ENCODE results near the gene RUBCN.
A peak's percentile ranks its signal among the peaks of the same experiment; 100 is the strongest.
"Not testable (repeated sequence)": the region's sequence is repeated elsewhere in the genome, so short reads cannot be mapped to it uniquely, and the experiment has no call there.

The RUBCN gene

GRCh38 chr3:197749315-197749600, 12.6 kb upstream of the RUBCN start:
- ATAC-seq (replicated peaks): peak; percentile 52
- Mint-ChIP-seq H3K27me3 (no peaks in the 10 kb centered on the region), H3K4me1 (ENCODE audit: low read depth in 2 of 2) (peaks cover 28 to 37% of the 10 kb centered on the region in 2 donors), H3K4me3 (peak overlapping the region; percentile 95 to 99), H3K36me3 (ENCODE audit: insufficient read depth) (peaks cover 22% of the 10 kb centered on the region), H3K27ac (peak overlapping the region; percentile 71 to 95), H3K9me3 (no peaks in the 10 kb centered on the region)
- DNase-seq: no peak

DNA sequence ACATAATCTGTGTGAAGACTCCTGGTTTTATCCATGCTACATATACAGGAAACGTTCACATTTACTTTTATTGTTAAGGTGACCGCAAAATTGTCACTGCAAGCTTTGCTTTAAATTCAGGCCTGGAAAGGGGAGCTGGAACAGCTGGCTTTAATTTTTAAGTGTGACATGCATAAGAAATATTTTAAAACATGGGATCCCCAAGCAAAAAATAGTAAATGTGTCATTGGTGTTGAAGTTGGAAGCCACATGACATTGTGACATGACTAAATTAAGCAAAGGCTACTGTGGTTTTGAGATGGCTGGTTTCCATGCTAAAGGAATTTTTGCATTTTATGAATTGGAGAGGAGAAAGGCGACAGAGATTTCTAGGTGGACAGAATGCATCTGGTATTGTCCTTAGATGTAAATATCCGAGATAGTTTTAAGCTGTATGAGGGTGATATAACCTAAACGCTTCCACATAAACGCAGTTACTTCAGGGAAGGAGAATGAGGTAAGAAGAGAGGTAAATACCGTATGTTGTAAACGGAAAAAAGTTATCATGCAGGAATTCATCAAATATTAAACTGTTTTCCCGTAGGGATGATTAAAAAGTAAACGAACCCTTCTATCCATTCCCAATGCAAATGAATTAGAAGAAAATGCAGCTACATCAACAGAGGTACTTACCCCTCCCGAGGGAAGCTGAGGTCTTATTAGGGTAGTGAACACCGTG, 12.1 kb upstream of the RUBCN start:
- H3K36me3 Mint-ChIP-seq (ENCODE audit: insufficient read depth): peaks cover 22% of the 10 kb centered on the region
- no peaks in the 10 kb centered on the region for H3K27me3 Mint-ChIP-seq
- DNase-seq: no peak
- peak overlapping the region; percentile 95 to 99 for H3K4me3 Mint-ChIP-seq
- ATAC-seq (replicated peaks): no peak
- peak overlapping the region; percentile 71 to 95 for H3K27ac Mint-ChIP-seq
- H3K9me3 Mint-ChIP-seq: no peaks in the 10 kb centered on the region
- H3K4me1 Mint-ChIP-seq (ENCODE audit: low read depth in 2 of 2): peaks cover 28 to 32% of the 10 kb centered on the region in 2 donors

GRCh38 chr3:197746801-197747237, 10.1 kb upstream of the RUBCN start:
- ATAC-seq (replicated peaks) (no peak), DNase-seq (no peak)
- Mint-ChIP-seq H3K9me3 (no peaks in the 10 kb centered on the region), H3K4me3 (no peak overlapping the region), H3K27me3 (no peaks in the 10 kb centered on the region), H3K4me1 (ENCODE audit: low read depth in 2 of 2) (peaks cover 17 to 20% of the 10 kb centered on the region in 2 donors), H3K27ac (no peak overlapping the region), H3K36me3 (ENCODE audit: insufficient read depth) (peaks cover 22% of the 10 kb centered on the region)

- ATAC-seq (replicated peaks) (no peak), DNase-seq (no peak)
- H3K4me3 Mint-ChIP-seq: no peak overlapping the region
- peak overlapping the region in 1 of 2 donors; percentile 7 for H3K27ac Mint-ChIP-seq
- peaks cover 20% of the 10 kb centered on the region for H3K36me3 Mint-ChIP-seq (ENCODE audit: insufficient read depth)
- peaks cover 14 to 17% of the 10 kb centered on the region in 2 donors for H3K4me1 Mint-ChIP-seq (ENCODE audit: low read depth in 2 of 2)
- H3K9me3 Mint-ChIP-seq: no peaks in the 10 kb centered on the region
- no peaks in the 10 kb centered on the region for H3K27me3 Mint-ChIP-seq
These were observed 9.5 kb upstream of the RUBCN start for GRCh38 chr3:197746209-197746608.

GRCh38 chr3:197742787-197743186, 6.1 kb upstream of the RUBCN start:
- no peak overlapping the region for H3K4me3 Mint-ChIP-seq
- no peaks in the 10 kb centered on the region for H3K36me3 Mint-ChIP-seq (ENCODE audit: insufficient read depth)
- H3K27ac Mint-ChIP-seq: no peak overlapping the region
- no peaks in the 10 kb centered on the region for H3K4me1 Mint-ChIP-seq (ENCODE audit: low read depth in 2 of 2)
- ATAC-seq (replicated peaks): no peak
- no peaks in the 10 kb centered on the region for H3K9me3 Mint-ChIP-seq
- H3K27me3 Mint-ChIP-seq: no peaks in the 10 kb centered on the region
- no peak for DNase-seq

- peaks cover 11% of the 10 kb centered on the region for H3K36me3 Mint-ChIP-seq (ENCODE audit: insufficient read depth)
These were observed 1.2 kb upstream of the RUBCN start for GRCh38 chr3:197737749-197738462.

DNA sequence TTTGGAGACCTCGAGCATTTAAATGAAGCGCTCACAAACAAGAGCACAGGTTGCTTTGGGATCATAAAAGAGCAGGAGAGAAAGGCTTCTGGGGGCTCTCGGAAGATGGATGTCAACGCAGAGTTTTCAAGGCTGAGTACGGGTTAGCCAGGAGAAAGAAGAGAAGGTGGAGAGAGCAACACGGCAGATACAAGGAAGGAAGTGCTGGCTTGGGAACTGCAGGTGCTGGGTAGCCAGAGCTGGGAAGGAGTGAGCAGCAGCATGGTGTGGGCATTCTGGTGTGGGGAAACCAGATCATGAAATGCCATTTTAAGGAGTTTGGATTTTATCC, 580 bp upstream of the RUBCN start:
- DNase-seq: no peak
- H3K27me3 Mint-ChIP-seq: no peaks in the 10 kb centered on the region
- peaks cover 18 to 27% of the 10 kb centered on the region in 2 donors for H3K4me1 Mint-ChIP-seq (ENCODE audit: low read depth in 2 of 2)
- H3K4me3 Mint-ChIP-seq: peak overlapping the region; percentile 79 to 92
- no peaks in the 10 kb centered on the region for H3K9me3 Mint-ChIP-seq
- ATAC-seq (replicated peaks): no peak
- peak overlapping the region; percentile 69 to 95 for H3K27ac Mint-ChIP-seq
- H3K36me3 Mint-ChIP-seq (ENCODE audit: insufficient read depth): peaks cover 11% of the 10 kb centered on the region

More at GRCh38 chr3:197737749-197738462, 1.2 kb upstream of the RUBCN start:
- no peak for ATAC-seq (replicated peaks)
- no peaks in the 10 kb centered on the region for H3K9me3 Mint-ChIP-seq
- H3K27me3 Mint-ChIP-seq: no peaks in the 10 kb centered on the region
- H3K27ac Mint-ChIP-seq: peak overlapping the region; percentile 69 to 95
- H3K4me1 Mint-ChIP-seq (ENCODE audit: low read depth in 2 of 2): peaks cover 18 to 27% of the 10 kb centered on the region in 2 donors
- peak overlapping the region; percentile 79 to 92 for H3K4me3 Mint-ChIP-seq
- DNase-seq: no peak

- peak overlapping the region; percentile 79 to 92 for H3K4me3 Mint-ChIP-seq
- H3K27me3 Mint-ChIP-seq: no peaks in the 10 kb centered on the region
- H3K4me1 Mint-ChIP-seq (ENCODE audit: low read depth in 2 of 2): peaks cover 22 to 31% of the 10 kb centered on the region in 2 donors
- H3K27ac Mint-ChIP-seq: peak overlapping the region; percentile 69 to 95
- H3K9me3 Mint-ChIP-seq: no peaks in the 10 kb centered on the region
- H3K36me3 Mint-ChIP-seq (ENCODE audit: insufficient read depth): peaks cover 11% of the 10 kb centered on the region
- DNase-seq (peak; percentile 17 to 30 (median 26)), ATAC-seq (replicated peaks) (no peak)
These were observed 654 bp downstream of the RUBCN start for GRCh38 chr3:197736010-197736490.

GRCh38 chr3:197734667-197735318, 1.9 kb downstream of the RUBCN start:
- no peaks in the 10 kb centered on the region for H3K9me3 Mint-ChIP-seq
- ATAC-seq (replicated peaks): no peak
- H3K27ac Mint-ChIP-seq: peak overlapping the region in 1 of 2 donors; percentile 1
- H3K36me3 Mint-ChIP-seq (ENCODE audit: insufficient read depth): peaks cover 11% of the 10 kb centered on the region
- peaks cover 24 to 31% of the 10 kb centered on the region in 2 donors for H3K4me1 Mint-ChIP-seq (ENCODE audit: low read depth in 2 of 2)
- no peaks in the 10 kb centered on the region for H3K27me3 Mint-ChIP-seq
- peak overlapping the region; percentile 18 to 92 for H3K4me3 Mint-ChIP-seq
- DNase-seq: no peak

GRCh38 chr3:197733042-197733441, 3.7 kb downstream of the RUBCN start:
- Mint-ChIP-seq H3K27ac (no peak overlapping the region), H3K27me3 (no peaks in the 10 kb centered on the region), H3K4me3 (no peak overlapping the region), H3K9me3 (no peaks in the 10 kb centered on the region), H3K4me1 (ENCODE audit: low read depth in 2 of 2) (peaks cover 27 to 39% of the 10 kb centered on the region in 2 donors), H3K36me3 (ENCODE audit: insufficient read depth) (peaks cover 11% of the 10 kb centered on the region)
- ATAC-seq (replicated peaks) (no peak), DNase-seq (no peak)

GRCh38 chr3:197731483-197731882, 5.2 kb downstream of the RUBCN start:
- H3K4me3 Mint-ChIP-seq; H3K27ac Mint-ChIP-seq; H3K9me3 Mint-ChIP-seq; H3K27me3 Mint-ChIP-seq; H3K36me3 Mint-ChIP-seq (ENCODE audit: insufficient read depth); ATAC-seq (replicated peaks); DNase-seq: not testable (repeated sequence)
- H3K4me1 Mint-ChIP-seq (ENCODE audit: low read depth in 2 of 2): peaks cover 23 to 39% of the 10 kb centered on the region in 2 donors

GRCh38 chr3:197730770-197731169, 5.9 kb downstream of the RUBCN start:
- H3K27ac Mint-ChIP-seq: not testable (repeated sequence)

DNA sequence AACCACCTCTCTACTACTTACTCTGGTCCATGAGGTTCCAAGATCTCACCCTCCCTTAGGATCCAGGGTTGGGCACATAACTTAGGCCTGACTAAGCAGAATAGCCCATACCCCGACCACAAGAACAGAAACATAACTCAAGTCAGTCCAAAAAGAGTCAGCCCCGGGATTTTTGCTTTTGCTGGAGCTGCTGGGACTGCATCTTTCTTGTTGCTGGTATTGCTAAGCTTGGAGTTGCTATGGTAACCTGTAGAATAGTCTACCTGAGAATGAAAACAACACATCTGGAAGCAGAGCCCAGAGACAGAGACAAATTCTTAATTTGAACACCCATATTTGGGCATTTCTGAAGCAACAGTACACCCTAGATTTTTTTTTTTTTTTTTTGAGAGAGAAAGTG, 6.5 kb downstream of the RUBCN start:
- no peaks in the 10 kb centered on the region for H3K9me3 Mint-ChIP-seq
- peak overlapping the region in 1 of 2 donors; percentile 6 for H3K4me3 Mint-ChIP-seq
- H3K27me3 Mint-ChIP-seq: no peaks in the 10 kb centered on the region
- peaks cover 21 to 34% of the 10 kb centered on the region in 2 donors for H3K4me1 Mint-ChIP-seq (ENCODE audit: low read depth in 2 of 2)
- no peak overlapping the region for H3K27ac Mint-ChIP-seq
- ATAC-seq (replicated peaks): peak; percentile 27
- DNase-seq: no peak
- peaks cover 4% of the 10 kb centered on the region for H3K36me3 Mint-ChIP-seq (ENCODE audit: insufficient read depth)

More at GRCh38 chr3:197730770-197731169, 5.9 kb downstream of the RUBCN start:
- ATAC-seq (replicated peaks); DNase-seq; H3K4me3 Mint-ChIP-seq; H3K36me3 Mint-ChIP-seq (ENCODE audit: insufficient read depth); H3K9me3 Mint-ChIP-seq; H3K27me3 Mint-ChIP-seq: not testable (repeated sequence)
- H3K4me1 Mint-ChIP-seq (ENCODE audit: low read depth in 2 of 2): peaks cover 23 to 36% of the 10 kb centered on the region in 2 donors

Data from effector memory CD8-positive, alpha-beta T cell (primary cell).